K562 (cell line): ENCODE measurements around the gene MOB3C. TPM values are rescaled to one million over a fixed set of nuclear protein-coding genes. Genes with fewer than 3 reads are reported as not detected.

Experiments
- CBFB ChIP-seq: sonication (generic); formaldehyde crosslinking; IDR thresholded peaks from 2 replicates; pipeline ENCODE4 v1.4.0; 2020; ENCODE audit warnings: mild to moderate bottlenecking, missing genetic modification reagents
- EGR1 ChIP-seq: fragments of 450-650 bp; conservative IDR thresholded peaks from 2 replicates; pipeline ENCODE4 v1.6.1; 2017; ENCODE audit warnings: mild to moderate bottlenecking
- HDAC1 ChIP-seq, 2 experiments: fragments of 450-650 bp; IDR thresholded peaks; 2 replicates each; pipeline ENCODE4 v1.6.1; 2016 to 2017; ENCODE audit warnings: inconsistent platforms in 1 of 2, mild to moderate bottlenecking in 1 of 2, moderate library complexity in 1 of 2
- HOXB6 ChIP-seq: fragments of 250-450 bp; sonication (Bioruptor Pico); IDR thresholded peaks from 2 replicates; pipeline ENCODE4 v1.5.1; 2022; ENCODE audit warnings: mild to moderate bottlenecking, borderline replicate concordance
- MAFK ChIP-seq: IDR thresholded peaks from 2 replicates; pipeline ENCODE4 v1.6.1; 2011; ENCODE audit warnings: low read length, improper control_type of control experiment
- MEIS2 ChIP-seq: fragments of 450-650 bp; IDR thresholded peaks from 2 replicates; pipeline ENCODE4 v1.6.1; 2014; ENCODE audit warnings: mild to moderate bottlenecking; ENCODE audit not compliant: partially characterized antibody
- NEUROD1 ChIP-seq: fragments of 150-350 bp; IDR thresholded peaks from 2 replicates; pipeline ENCODE4 v1.6.1; 2014; ENCODE audit warnings: borderline replicate concordance, low read length, low read depth; ENCODE audit not compliant: partially characterized antibody
- POLR2AphosphoS5 ChIP-seq: IDR thresholded peaks from 2 replicates; pipeline ENCODE4 v1.6.1; 2011; ENCODE audit warnings: mild to moderate bottlenecking, low read depth, low read length, moderate library complexity; ENCODE audit not compliant: control insufficient read depth, insufficient read depth
- RBM14 ChIP-seq: fragments of 200-400 bp; formaldehyde crosslinking; IDR thresholded peaks from 2 replicates; pipeline ENCODE4 v1.6.1; 2018; ENCODE audit warnings: low read depth, mild to moderate bottlenecking, low read length, moderate library complexity, borderline replicate concordance; ENCODE audit not compliant: insufficient read depth
- RBM17 ChIP-seq: fragments of 200-400 bp; formaldehyde crosslinking; IDR thresholded peaks from 2 replicates; pipeline ENCODE4 v1.6.1; 2017; ENCODE audit warnings: low read depth, mild to moderate bottlenecking, low read length, borderline replicate concordance
- SP1 ChIP-seq: sonication (generic); formaldehyde crosslinking; IDR thresholded peaks from 2 replicates; pipeline ENCODE4 v1.8.1; 2022; ENCODE audit warnings: mild to moderate bottlenecking, missing genetic modification reagents
- TARDBP ChIP-seq: fragments of 450-650 bp; IDR thresholded peaks from 2 replicates; pipeline ENCODE4 v1.6.1; 2016
- ZNF133 ChIP-seq: fragments of 250-450 bp; sonication (Bioruptor Pico); IDR thresholded peaks from 2 replicates; pipeline ENCODE4 v1.4.0; 2020; ENCODE audit warnings: mild to moderate bottlenecking
- ZNF41 ChIP-seq: fragments of 250-450 bp; sonication (Bioruptor Pico); conservative IDR thresholded peaks from 2 replicates; pipeline ENCODE4 v1.4.0; 2020; ENCODE audit warnings: mild to moderate bottlenecking
- polyA plus RNA-seq, 8 experiments: library from polyadenylated mRNA; depleted of rRNA in 4 of 8; stranded (reverse) in 5 of 8; unstranded in 3 of 8; fragments of >200 nt; fragmentation: Nextera tagmentation in 2 of 8; fragmentation: Illumina TruSeq in 1 of 8; extraction: Ambion mirVana in 2 of 8; extraction: Trizol in 1 of 8; gene quantifications; 2 replicates each; pipeline versions ENCODE4 v1.2.1 to v1.2.3, GENCODE V29; 2011 to 2014; ENCODE audit warnings: inconsistent platforms in 1 of 8, missing spikeins in 1 of 8
- total RNA-seq, 7 experiments: library from RNA; depleted of rRNA in 6 of 7; stranded (reverse); fragments of >200 nt in 6 of 7; fragmentation: Illumina TruSeq in 2 of 7; extraction: Trizol in 2 of 7; gene quantifications; 2 replicates each; pipeline versions ENCODE4 v1.2.1 to v1.2.3, GENCODE V29; 2011 to 2021; ENCODE audit warnings: low replicate concordance in 1 of 7
- TF ChIP-seq, protein P1 (sequence below), 3 experiments: fragments of 200-800 bp in 1 of 3; sonication (Bioruptor generic) in 1 of 3; sonication (generic) in 1 of 3; formaldehyde crosslinking in 1 of 3; IDR thresholded peaks; 2 replicates each; pipeline versions ENCODE4 v1.6.1 to v1.8.0; 2016 to 2022; ENCODE audit warnings: mild to moderate bottlenecking in 2 of 3, missing compliant biosample characterization in 2 of 3, missing genetic modification characterization in 2 of 3, missing genetic modification reagents in 1 of 3
- TF ChIP-seq, protein P2 (sequence below): fragments of 250-450 bp; sonication (Bioruptor Pico); IDR thresholded peaks from 2 replicates; pipeline ENCODE4 v1.4.0; 2020
- TF ChIP-seq, protein P3 (sequence below): fragments of 250-450 bp; sonication (Bioruptor Pico); IDR thresholded peaks from 2 replicates; pipeline ENCODE4 v1.4.0; 2020

Gene MOB3C
- total and polyA plus RNA-seq, 9 of the 15 experiments (the other 6 are each of a cell fraction or from before 2014, with no cell fraction given), result 1.0 to 7.5 (median 3.7) TPM

DNA sequence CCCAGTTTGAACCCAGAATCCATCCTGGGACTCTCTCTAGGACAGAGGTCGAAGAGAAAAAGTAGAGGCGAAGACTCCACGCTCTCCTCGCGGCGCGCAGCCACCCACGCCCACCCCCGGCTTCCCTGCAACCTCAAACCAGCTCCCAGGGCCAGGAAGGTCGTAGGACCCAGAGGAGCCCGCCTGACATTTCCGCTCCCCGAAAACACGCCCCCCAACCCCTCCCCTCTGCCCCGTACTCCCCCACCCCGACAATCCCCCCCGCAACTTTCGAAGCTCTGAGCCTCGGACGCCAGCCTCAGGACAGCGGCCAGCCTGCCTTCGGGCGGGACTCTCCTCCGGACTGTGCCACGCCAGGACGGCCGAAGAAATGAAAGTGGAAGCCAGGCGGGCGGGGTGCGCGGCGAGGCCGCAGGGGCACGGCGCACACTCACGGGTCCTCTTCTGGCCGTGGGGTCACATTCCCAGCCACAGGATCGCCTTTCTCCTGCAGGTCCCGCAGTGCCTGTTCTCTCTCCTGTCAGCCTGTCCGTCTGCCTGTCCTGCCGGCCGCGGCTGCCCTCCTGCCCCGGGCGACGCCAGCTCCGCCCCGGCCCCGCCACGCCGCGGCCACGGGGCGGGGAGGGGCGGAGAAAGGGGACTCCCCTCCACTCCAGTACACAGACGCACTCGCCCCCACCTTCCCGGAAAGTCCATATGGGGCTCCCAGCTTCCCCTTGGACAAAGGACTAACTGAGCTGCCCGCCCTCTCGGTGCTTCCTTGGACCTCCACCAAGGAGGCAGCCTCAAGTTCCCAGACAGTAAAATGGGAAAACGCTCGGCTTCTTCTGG, at the start of gene MOB3C (continued):
- TF ChIP-seq, protein P1, sequence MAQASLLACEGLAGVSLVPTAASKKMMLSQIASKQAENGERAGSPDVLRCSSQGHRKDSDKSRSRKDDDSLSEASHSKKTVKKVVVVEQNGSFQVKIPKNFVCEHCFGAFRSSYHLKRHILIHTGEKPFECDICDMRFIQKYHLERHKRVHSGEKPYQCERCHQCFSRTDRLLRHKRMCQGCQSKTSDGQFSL (CRISPR knock-in tag; IDR thresholded peaks at IDR 0.05), result peak; percentile 70; the same call in 1 of the 2 replicates
- TF ChIP-seq, protein P1 (tag; IDR thresholded peaks at IDR 0.05), result peak in 1 of 2 experiments; percentile 83; a peak in 2 of 4 replicates
- 0 out of 4 replicates have a peak, but pooled peaks of 1 of the 2 experiments have one; percentile 47 for TF ChIP-seq HDAC1 (IDR thresholded peaks at IDR 0.05)
- no peak for TF ChIP-seq CBFB
- TF ChIP-seq, protein P2, sequence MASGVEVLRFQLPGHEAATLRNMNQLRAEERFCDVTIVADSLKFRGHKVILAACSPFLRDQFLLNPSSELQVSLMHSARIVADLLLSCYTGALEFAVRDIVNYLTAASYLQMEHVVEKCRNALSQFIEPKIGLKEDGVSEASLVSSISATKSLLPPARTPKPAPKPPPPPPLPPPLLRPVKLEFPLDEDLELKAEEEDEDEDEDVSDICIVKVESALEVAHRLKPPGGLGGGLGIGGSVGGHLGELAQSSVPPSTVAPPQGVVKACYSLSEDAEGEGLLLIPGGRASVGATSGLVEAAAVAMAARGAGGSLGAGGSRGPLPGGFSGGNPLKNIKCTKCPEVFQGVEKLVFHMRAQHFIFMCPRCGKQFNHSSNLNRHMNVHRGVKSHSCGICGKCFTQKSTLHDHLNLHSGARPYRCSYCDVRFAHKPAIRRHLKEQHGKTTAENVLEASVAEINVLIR (CRISPR knock-in tag), result no peak
- peak; percentile 61; the same call in 1 of the 2 replicates for TF ChIP-seq TARDBP
- no peak for TF ChIP-seq ZNF41
- no peak for TF ChIP-seq RBM17
- TF ChIP-seq EGR1, result peak; percentile 95
- TF ChIP-seq NEUROD1, result peak; percentile 64
- TF ChIP-seq, protein P3, sequence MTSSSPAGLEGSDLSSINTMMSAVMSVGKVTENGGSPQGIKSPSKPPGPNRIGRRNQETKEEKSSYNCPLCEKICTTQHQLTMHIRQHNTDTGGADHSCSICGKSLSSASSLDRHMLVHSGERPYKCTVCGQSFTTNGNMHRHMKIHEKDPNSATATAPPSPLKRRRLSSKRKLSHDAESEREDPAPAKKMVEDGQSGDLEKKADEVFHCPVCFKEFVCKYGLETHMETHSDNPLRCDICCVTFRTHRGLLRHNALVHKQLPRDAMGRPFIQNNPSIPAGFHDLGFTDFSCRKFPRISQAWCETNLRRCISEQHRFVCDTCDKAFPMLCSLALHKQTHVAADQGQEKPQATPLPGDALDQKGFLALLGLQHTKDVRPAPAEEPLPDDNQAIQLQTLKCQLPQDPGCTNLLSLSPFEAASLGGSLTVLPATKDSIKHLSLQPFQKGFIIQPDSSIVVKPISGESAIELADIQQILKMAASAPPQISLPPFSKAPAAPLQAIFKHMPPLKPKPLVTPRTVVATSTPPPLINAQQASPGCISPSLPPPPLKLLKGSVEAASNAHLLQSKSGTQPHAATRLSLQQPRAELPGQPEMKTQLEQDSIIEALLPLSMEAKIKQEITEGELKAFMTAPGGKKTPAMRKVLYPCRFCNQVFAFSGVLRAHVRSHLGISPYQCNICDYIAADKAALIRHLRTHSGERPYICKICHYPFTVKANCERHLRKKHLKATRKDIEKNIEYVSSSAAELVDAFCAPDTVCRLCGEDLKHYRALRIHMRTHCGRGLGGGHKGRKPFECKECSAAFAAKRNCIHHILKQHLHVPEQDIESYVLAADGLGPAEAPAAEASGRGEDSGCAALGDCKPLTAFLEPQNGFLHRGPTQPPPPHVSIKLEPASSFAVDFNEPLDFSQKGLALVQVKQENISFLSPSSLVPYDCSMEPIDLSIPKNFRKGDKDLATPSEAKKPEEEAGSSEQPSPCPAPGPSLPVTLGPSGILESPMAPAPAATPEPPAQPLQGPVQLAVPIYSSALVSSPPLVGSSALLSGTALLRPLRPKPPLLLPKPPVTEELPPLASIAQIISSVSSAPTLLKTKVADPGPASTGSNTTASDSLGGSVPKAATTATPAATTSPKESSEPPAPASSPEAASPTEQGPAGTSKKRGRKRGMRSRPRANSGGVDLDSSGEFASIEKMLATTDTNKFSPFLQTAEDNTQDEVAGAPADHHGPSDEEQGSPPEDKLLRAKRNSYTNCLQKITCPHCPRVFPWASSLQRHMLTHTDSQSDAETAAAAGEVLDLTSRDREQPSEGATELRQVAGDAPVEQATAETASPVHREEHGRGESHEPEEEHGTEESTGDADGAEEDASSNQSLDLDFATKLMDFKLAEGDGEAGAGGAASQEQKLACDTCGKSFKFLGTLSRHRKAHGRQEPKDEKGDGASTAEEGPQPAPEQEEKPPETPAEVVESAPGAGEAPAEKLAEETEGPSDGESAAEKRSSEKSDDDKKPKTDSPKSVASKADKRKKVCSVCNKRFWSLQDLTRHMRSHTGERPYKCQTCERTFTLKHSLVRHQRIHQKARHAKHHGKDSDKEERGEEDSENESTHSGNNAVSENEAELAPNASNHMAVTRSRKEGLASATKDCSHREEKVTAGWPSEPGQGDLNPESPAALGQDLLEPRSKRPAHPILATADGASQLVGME (CRISPR knock-in tag), result no peak
- TF ChIP-seq MEIS2, result no peak
- no peak for TF ChIP-seq MAFK
- TF ChIP-seq ZNF133 (CRISPR knock-in tag), result no peak
- no peak for TF ChIP-seq HOXB6
- no peak for TF ChIP-seq SP1 (CRISPR knock-in tag)
- TF ChIP-seq POLR2AphosphoS5, result no peak
- TF ChIP-seq RBM14, result no peak
